Spleen (tissue), 7 donors: ENCODE data around the gene ANKRD36B.
"Not testable (repeated sequence)": the region's sequence is repeated elsewhere in the genome, so short reads cannot be mapped to it uniquely, and the experiment has no call there.

Experiments
- CTCF ChIP-seq, 11 experiments: fragments of 200-600 bp in 7 of 11; fragments of 450-650 bp in 4 of 11; sonication (generic) in 4 of 11; IDR thresholded peaks in 8 of 11; conservative IDR thresholded peaks in 3 of 11; 1 replicate in 7 of 11; 2 replicates in 4 of 11; pipeline versions ENCODE4 v1.4.0 to v1.8.0; 2016 to 2021; ENCODE audit warnings: antibody characterized with exemption in 11 of 11, inconsistent platforms in 4 of 11, mild to moderate bottlenecking in 1 of 11
- POLR2A ChIP-seq, 3 donors: fragments of 450-650 bp; IDR thresholded peaks; one replicate each; pipeline ENCODE4 v1.5.1; 2017; ENCODE audit warnings: antibody characterized with exemption in 3 of 3, mild to moderate bottlenecking in 1 of 3
- POLR2AphosphoS5 ChIP-seq, 3 donors: sonication (generic); formaldehyde crosslinking; IDR thresholded peaks; one replicate each; pipeline ENCODE4 v1.5.1; 2017; ENCODE audit warnings: antibody characterized with exemption in 3 of 3
- donor health status: DM: no; HTN: no; CAD: no; lungs with moderate emphysema.
- donor health status: DM: no; HTN: no; CAD: no.
- donor health status: DM: no; HTN: no; CAD: no.

GRCh38 chr2:97615746-97616145 lies 26.1 kb upstream of the ANKRD36B start:
- not testable (repeated sequence) for TF ChIP-seq CTCF (IDR thresholded peaks at IDR 0.05 in 8 of 11, conservative IDR thresholded peaks at IDR 0.05 in 3 of 11); POLR2AphosphoS5 (IDR thresholded peaks at IDR 0.05); POLR2A (IDR thresholded peaks at IDR 0.05)
